ENCODE measurements around the gene INKA1.

DNA sequence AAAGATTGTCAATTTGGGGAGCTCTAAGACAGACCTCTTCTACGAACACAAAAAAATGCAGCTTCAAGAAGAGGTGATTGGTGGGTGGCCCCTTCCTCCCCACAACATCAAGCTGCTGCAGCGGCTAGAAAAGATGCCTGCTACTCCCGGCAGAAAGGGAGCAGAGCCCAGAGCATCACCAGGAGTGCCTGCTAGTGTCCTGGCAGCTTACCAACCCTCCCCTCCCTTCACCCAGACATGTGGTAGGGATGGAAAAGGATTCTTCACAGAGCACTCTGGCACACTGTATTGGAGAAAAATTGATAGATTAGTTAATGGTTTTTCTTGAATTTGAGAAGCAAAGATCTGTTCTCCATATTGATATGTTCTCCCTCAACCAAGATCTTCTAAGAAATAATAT lies 27.5 kb upstream of the INKA1 start:
- TF ChIP-seq, protein P1, sequence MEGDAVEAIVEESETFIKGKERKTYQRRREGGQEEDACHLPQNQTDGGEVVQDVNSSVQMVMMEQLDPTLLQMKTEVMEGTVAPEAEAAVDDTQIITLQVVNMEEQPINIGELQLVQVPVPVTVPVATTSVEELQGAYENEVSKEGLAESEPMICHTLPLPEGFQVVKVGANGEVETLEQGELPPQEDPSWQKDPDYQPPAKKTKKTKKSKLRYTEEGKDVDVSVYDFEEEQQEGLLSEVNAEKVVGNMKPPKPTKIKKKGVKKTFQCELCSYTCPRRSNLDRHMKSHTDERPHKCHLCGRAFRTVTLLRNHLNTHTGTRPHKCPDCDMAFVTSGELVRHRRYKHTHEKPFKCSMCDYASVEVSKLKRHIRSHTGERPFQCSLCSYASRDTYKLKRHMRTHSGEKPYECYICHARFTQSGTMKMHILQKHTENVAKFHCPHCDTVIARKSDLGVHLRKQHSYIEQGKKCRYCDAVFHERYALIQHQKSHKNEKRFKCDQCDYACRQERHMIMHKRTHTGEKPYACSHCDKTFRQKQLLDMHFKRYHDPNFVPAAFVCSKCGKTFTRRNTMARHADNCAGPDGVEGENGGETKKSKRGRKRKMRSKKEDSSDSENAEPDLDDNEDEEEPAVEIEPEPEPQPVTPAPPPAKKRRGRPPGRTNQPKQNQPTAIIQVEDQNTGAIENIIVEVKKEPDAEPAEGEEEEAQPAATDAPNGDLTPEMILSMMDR (IDR thresholded peaks at IDR 0.05; ENCODE audit: insufficient read depth, low read length): no peak
- TF ChIP-seq POLR2AphosphoS5 (IDR thresholded peaks at IDR 0.05; ENCODE audit: low read depth): no peak
- TF ChIP-seq GABPA (IDR thresholded peaks at IDR 0.05; ENCODE audit: low read depth): no peak
- TF ChIP-seq, protein P2, sequence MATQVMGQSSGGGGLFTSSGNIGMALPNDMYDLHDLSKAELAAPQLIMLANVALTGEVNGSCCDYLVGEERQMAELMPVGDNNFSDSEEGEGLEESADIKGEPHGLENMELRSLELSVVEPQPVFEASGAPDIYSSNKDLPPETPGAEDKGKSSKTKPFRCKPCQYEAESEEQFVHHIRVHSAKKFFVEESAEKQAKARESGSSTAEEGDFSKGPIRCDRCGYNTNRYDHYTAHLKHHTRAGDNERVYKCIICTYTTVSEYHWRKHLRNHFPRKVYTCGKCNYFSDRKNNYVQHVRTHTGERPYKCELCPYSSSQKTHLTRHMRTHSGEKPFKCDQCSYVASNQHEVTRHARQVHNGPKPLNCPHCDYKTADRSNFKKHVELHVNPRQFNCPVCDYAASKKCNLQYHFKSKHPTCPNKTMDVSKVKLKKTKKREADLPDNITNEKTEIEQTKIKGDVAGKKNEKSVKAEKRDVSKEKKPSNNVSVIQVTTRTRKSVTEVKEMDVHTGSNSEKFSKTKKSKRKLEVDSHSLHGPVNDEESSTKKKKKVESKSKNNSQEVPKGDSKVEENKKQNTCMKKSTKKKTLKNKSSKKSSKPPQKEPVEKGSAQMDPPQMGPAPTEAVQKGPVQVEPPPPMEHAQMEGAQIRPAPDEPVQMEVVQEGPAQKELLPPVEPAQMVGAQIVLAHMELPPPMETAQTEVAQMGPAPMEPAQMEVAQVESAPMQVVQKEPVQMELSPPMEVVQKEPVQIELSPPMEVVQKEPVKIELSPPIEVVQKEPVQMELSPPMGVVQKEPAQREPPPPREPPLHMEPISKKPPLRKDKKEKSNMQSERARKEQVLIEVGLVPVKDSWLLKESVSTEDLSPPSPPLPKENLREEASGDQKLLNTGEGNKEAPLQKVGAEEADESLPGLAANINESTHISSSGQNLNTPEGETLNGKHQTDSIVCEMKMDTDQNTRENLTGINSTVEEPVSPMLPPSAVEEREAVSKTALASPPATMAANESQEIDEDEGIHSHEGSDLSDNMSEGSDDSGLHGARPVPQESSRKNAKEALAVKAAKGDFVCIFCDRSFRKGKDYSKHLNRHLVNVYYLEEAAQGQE (IDR thresholded peaks at IDR 0.05; ENCODE audit: insufficient replicate concordance, low read depth): no peak
- TF ChIP-seq SPI1 (IDR thresholded peaks at IDR 0.05; ENCODE audit: borderline replicate concordance, low read depth): no peak
